GM12875 (cell line): ENCODE results near the gene SUMF2.
"Not testable (repeated sequence)": the region's sequence is repeated elsewhere in the genome, so short reads cannot be mapped to it uniquely, and the experiment has no call there.

Experiments used
- H3K4me3 ChIP-seq: one replicate; pipeline ENCODE4 v1.5.1; 2011; ENCODE audit warnings: low read depth, low read length, control low read depth
- CTCF ChIP-seq: IDR thresholded peaks from 2 replicates; pipeline ENCODE4 v1.5.1; 2011; ENCODE audit warnings: low read depth, mild to moderate bottlenecking, control low read depth, inconsistent platforms, low read length, moderate library complexity, borderline replicate concordance; ENCODE audit not compliant: insufficient read depth

Gene SUMF2

GRCh38 chr7:56091591-56091990 lies 27.5 kb downstream of the SUMF2 start:
- no peak for TF ChIP-seq CTCF
- no peak overlapping the region for H3K4me3 ChIP-seq

DNA sequence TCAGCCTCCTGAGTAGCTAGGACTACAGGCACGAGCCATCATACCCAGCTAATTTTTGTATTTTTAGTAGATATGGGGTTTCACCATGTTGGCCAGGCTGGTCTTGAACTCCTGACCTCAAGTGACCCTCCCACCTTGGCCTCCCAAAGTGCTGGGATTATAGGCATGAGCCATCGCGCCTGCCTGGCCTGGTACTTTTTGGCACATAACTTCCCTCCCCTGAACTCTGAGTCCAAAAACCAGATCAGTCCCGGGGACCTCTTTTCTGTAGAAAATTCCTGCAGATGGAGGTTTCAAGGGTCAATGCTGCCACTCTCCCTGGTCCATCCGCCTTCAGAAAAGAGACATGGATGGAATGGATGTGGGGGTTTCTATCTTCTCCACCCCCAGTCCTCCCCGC lies 28.3 kb downstream of the SUMF2 start:
- H3K4me3 ChIP-seq = not testable (repeated sequence)

GRCh38 chr7:56092789-56093531 lies 28.9 kb downstream of the SUMF2 start, which contains the start of gene PHKG1:
Gene PHKG1 (minus strand): TSS chr7:56092952. CDS start chr7:56088941, 4,011 bp downstream.
- no peak for TF ChIP-seq CTCF
- H3K4me3 ChIP-seq = no peak within 1 kb of the TSS

DNA sequence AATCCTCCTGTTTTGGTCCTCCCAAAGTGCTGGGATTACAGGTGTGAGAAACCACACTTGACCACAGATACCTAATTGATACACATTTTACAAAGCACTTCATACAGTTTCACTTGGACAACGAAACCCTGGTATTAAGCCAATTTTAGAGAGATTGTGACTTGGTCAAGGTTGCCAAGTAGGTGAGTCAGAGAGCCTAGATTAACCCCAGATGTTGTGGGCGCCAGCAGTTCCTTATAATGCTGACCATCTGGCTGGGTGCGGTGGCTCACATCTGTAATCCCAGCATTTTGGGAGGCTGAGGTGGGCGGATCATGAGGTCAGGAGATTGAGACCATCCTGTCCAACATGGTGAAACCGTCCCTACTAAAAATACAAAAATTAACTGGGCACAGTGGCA lies 33.6 kb downstream of the SUMF2 start:
- no peak overlapping the region for H3K4me3 ChIP-seq
- no peak for TF ChIP-seq CTCF

DNA sequence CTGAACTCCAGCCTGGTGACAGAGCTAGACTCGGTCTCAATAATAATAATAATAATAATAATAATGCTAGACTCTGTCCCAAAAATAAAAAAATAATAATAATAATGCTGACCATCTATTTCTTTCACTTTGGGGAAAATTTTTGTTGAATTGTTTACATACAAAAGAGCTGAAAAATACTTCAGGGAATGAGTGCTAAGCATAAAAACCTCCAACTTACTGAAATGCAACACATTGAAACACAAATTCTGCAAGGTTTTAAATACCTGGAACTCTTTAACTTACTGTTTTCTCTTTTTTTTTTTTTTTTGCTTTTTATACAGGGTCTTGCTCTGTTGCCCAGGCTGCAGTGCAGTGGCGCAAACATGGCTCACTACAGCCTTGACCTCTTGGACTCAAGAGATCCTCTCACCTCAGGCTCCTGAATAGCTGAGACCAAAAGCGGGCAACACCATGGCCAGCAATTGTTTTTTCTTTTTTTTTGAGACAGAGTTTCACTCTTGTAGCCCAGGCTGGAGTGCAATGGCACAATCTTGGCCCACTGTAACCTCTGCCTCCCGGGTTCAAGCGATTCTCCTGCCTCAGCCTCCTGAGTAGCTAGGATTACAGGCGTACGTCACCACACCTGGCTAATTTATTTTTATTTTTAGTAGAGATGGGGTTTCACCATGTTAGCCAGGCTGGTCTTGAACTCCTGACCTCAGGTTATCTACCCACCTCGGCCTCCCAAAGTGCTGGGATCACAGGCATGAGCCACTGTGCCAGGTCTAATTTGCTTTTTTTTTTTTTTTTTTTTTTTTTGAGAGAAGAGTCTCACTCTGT lies 34.3 kb downstream of the SUMF2 start:
- H3K4me3 ChIP-seq = not testable (repeated sequence)

DNA sequence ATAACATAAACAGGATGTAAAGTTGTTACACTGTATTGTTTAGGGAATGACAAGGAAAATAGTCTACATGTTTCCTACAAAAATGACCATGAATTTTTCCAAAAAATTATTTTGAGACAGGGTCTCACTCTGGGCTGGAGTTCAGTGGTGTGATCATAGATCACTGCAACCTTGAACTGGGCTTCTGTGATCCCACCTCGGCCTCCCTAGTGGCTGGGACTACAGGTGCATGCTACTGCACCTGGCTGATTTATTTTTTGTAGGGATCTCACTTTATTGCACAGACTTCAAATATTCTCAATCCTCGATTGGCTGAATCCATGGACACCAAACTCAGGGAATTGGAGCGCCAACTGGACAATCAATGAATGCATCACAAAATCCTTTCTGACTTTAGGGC lies 35.6 kb downstream of the SUMF2 start:
- no peak for TF ChIP-seq CTCF
- H3K4me3 ChIP-seq = no peak overlapping the region

GRCh38 chr7:56104138-56104537 lies 40.1 kb downstream of the SUMF2 start:
- not testable (repeated sequence) for H3K4me3 ChIP-seq

- H3K4me3 ChIP-seq = peak overlapping the region; percentile 83
- no peak for TF ChIP-seq CTCF
These were observed 41.4 kb downstream of the SUMF2 start for GRCh38 chr7:56105508-56105907.
